Measurements from ENCODE around the gene UNCX. TPM values are rescaled to one million over a fixed set of nuclear protein-coding genes. Genes with fewer than 3 reads are reported as not detected.

The UNCX gene
- total RNA-seq, 2 donors from 2014 or later, result not detected

DNA sequence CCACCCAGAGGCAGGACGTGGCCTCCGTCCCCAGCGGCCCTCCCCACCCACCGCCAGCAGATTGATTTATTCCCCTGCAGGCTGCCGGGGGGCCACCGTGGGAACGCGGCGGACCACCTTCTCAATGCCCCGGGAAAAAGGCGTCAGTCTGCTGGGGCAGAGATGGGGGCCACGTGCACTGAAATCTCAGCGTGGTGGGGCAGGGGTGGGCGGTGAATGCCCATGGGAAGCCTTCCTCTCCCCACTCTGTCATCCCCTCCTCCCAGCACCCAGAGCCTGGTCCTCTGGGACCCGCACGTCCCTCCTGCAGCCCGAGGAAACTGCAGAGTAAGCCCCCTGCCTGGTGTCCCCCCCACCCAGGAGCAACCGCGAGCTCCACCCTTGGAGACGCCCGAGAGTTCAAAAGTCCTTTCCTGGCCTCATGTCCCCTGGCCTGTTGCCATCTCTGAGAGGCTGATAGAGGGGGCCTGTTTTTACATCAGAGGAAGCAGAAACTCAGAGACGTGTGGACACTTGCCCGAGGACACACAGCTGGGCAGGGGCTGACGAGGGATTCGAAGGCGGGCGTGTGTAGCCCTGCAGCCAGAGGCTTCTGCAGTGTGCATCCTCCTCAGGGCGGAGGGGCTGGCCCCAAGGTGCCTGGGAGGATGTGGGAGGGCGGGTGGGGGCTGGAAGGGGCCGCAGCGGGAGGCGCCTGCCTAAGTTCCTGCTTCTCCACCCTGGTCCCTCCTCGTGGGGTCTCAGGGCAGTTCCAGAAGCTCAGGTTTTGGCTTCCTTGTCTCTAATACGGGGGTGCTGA is 21.8 kb downstream of the UNCX start:
- intact Hi-C loops (cut with DNase I), result no loop called here
- no peak overlapping the region for H3K27ac ChIP-seq
- H3K9me3 ChIP-seq, result no peaks in the 10 kb centered on the region
- H3K36me3 ChIP-seq, result no peaks in the 10 kb centered on the region
- no peak overlapping the region for H3K4me3 ChIP-seq
- H3K9ac ChIP-seq (ENCODE audit: low read depth in 2 of 2, low read length in 2 of 2), result no peak overlapping the region
- TF ChIP-seq, protein P1, sequence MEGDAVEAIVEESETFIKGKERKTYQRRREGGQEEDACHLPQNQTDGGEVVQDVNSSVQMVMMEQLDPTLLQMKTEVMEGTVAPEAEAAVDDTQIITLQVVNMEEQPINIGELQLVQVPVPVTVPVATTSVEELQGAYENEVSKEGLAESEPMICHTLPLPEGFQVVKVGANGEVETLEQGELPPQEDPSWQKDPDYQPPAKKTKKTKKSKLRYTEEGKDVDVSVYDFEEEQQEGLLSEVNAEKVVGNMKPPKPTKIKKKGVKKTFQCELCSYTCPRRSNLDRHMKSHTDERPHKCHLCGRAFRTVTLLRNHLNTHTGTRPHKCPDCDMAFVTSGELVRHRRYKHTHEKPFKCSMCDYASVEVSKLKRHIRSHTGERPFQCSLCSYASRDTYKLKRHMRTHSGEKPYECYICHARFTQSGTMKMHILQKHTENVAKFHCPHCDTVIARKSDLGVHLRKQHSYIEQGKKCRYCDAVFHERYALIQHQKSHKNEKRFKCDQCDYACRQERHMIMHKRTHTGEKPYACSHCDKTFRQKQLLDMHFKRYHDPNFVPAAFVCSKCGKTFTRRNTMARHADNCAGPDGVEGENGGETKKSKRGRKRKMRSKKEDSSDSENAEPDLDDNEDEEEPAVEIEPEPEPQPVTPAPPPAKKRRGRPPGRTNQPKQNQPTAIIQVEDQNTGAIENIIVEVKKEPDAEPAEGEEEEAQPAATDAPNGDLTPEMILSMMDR (IDR thresholded peaks at IDR 0.05), result no peak
- peaks cover 52% of the 10 kb centered on the region for H3K27me3 ChIP-seq
- no peaks in the 10 kb centered on the region for H3K4me1 ChIP-seq
- no peak for DNase-seq

DNA sequence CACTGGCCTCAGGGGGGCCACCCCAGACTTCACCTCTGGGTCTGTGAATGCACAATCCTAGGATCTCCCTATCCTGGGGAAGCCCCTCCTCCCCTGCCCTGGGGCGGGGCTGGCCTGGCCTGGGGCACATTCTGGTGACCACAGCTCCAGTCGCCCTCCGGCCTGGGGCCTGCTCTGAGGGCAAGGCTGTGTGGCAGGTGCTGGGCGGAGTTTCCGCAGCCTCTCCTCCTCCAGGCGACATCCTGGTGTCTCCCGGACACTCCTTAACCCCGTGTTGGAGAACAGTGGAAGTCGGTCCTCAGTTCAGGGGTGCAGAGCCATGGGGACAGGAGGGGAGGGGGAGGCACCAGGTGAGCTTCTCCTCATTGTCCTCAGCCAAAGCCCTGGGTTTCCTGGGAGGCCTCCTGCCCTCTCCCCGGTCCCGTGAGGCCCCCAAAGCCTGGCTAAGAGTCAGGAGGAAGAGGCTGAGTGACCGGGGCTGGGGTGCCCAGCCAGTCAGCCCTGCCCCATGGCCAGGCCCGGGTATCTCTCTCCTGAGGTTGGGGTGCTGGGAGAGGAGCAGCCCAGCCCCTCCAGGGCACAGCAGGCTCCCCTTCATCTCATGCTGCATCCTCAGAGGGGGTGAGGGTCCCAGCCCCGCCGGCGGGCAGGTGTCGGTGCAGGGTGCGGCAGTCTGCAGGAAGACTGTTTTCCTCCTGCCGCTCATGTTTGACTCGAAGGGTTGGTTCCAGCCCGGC is 22.6 kb downstream of the UNCX start:
- Histone ChIP-seq H3K27me3 (peaks cover 46% of the 10 kb centered on the region), H3K4me1 (no peaks in the 10 kb centered on the region), H3K36me3 (no peaks in the 10 kb centered on the region), H3K27ac (no peak overlapping the region), H3K9me3 (no peaks in the 10 kb centered on the region), H3K4me3 (no peak overlapping the region), H3K9ac (ENCODE audit: low read depth in 2 of 2, low read length in 2 of 2) (no peak overlapping the region)
- intact Hi-C loops (cut with DNase I), result no loop called here
- DNase-seq, result no peak
- TF ChIP-seq, protein P1 (IDR thresholded peaks at IDR 0.05), result no peak

DNA sequence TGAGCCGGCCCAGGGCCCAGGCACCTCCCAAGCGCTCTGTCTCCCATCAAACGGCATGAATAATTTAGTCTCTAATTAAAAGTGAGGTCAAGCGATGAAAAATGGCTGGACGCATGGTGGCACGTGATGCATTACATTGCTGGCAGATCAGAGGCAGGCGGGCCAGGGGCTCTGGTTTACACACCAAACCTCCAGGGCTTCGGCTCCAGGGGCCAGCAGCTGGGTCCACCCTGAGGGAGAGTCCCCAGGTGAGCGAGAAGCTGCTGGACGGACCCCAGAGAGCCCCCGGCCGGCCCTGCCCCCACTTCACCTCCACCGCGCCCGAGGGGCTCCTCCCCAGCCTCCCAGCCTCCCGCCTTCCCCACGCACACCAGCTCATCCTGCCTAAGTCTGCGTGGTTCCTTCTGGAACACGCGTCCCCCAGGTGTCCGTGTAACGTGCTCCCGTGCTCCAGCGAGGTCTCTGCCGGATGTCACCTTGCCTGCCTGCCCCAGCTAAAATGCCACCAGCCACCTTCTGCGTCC is 23.2 kb downstream of the UNCX start:
- H3K36me3 ChIP-seq, result no peaks in the 10 kb centered on the region
- intact Hi-C loops (cut with DNase I), result no loop called here
- H3K9me3 ChIP-seq, result no peaks in the 10 kb centered on the region
- H3K27ac ChIP-seq, result no peak overlapping the region
- H3K27me3 ChIP-seq, result peaks cover 42% of the 10 kb centered on the region
- H3K4me3 ChIP-seq, result no peak overlapping the region
- DNase-seq, result no peak
- TF ChIP-seq, protein P1 (IDR thresholded peaks at IDR 0.05), result no peak
- H3K4me1 ChIP-seq, result no peaks in the 10 kb centered on the region
- no peak overlapping the region for H3K9ac ChIP-seq (ENCODE audit: low read depth in 2 of 2, low read length in 2 of 2)

DNA sequence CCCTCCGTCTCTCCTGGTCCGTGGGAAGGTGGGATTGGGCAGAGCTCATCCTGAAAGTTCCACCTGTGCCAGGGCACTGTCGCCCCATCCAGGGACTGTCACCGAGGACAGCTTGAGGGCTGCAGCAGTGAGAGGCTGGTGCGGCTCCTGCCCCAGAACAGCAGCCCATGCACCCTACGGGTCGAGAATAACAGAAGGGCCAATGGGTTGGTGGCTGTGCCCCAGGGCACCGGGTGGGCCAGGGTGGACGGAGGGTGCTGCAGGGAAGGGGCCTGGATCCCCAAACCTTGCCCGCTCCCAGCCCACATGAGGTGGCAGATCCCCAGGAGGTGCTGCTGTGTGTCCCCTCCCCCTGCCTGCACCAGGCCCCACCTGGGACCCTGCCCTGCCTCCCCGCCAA is 23.9 kb downstream of the UNCX start:
- Histone ChIP-seq H3K27ac (no peak overlapping the region), H3K36me3 (no peaks in the 10 kb centered on the region), H3K9ac (ENCODE audit: low read depth in 2 of 2, low read length in 2 of 2) (no peak overlapping the region), H3K4me3 (no peak overlapping the region), H3K4me1 (no peaks in the 10 kb centered on the region), H3K9me3 (no peaks in the 10 kb centered on the region), H3K27me3 (peaks cover 35% of the 10 kb centered on the region)
- TF ChIP-seq, protein P1 (IDR thresholded peaks at IDR 0.05), result no peak
- DNase-seq, result no peak
- intact Hi-C loops (cut with DNase I), result no loop called here

DNA sequence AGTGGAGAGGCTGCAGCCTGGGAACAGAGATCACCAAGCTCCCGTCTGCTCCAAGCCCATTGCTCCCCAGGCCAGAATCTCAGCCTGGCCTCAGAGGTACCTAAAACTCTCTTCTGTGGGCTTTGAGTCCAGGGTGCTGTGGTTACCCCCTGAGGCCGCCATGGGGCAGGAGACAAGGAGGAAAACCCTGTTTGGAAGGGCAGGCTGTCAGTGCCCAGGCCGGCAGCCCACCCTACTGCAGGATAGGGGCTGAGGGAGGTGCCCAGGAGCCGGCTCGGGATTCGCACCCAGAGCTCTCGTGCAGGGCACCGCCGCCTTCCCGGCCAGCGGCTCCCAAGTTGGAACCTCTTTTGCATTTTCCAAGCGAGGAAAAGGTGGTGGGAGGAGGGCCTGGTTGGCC is 24.5 kb downstream of the UNCX start:
- Histone ChIP-seq H3K36me3 (no peaks in the 10 kb centered on the region), H3K27ac (no peak overlapping the region), H3K27me3 (peaks cover 31% of the 10 kb centered on the region), H3K4me1 (no peaks in the 10 kb centered on the region), H3K4me3 (no peak overlapping the region), H3K9ac (ENCODE audit: low read depth in 2 of 2, low read length in 2 of 2) (no peak overlapping the region), H3K9me3 (no peaks in the 10 kb centered on the region)
- TF ChIP-seq, protein P1 (IDR thresholded peaks at IDR 0.05), result no peak
- intact Hi-C loops (cut with DNase I), result no loop called here
- DNase-seq, result no peak
